Measurements from ENCODE around the gene TALDO1.

DNA sequence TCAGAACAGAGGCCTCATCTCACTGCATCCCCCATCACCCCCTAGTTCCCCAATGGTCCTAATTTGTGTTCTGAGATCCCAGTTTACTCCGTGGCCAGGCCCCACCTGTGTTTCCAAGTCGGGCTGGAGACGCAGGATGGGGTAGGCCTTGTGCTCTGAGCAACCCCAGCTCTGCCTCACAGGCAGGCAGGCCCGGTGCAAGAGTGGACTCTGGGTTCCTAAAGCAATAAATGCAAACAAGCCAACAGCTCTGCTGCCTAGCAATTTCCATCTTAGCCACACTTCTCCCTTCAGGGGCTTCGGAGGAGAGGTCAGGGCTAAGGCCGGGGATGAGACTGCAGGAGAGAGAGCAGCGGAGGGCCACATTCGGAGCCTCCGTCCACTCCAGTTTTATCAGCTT lies 43.8 kb upstream of the TALDO1 start:
- TF ChIP-seq GATA3 (IDR thresholded peaks at IDR 0.05; ENCODE audit: low read depth, low read length) (no peak), GATA2 (IDR thresholded peaks at IDR 0.05; ENCODE audit: low read depth, low read length) (no peak)
